Type B pancreatic cell (in vitro differentiated cells): Measurements from ENCODE around the gene RPL22L1. TPM values are rescaled to one million over a fixed set of nuclear protein-coding genes. Genes with fewer than 3 reads are reported as not detected.
A peak's percentile ranks its signal among the peaks of the same experiment; 100 is the strongest.

ENCODE experiments used
- DNase-seq: peaks from one replicate; pipeline ENCODE4 v3.0.0; 2021; ENCODE audit warnings: mixed read lengths; ENCODE audit not compliant: unreplicated experiment; ENCODE audit errors: extremely low spot score
- H3K27ac Mint-ChIP-seq: 2 replicates; pipeline ENCODE4 v1.8.0; 2021; ENCODE audit warnings: mild to moderate bottlenecking, mixed read lengths
- H3K27me3 Mint-ChIP-seq: 2 replicates; pipeline ENCODE4 v1.8.0; 2021; ENCODE audit warnings: mixed read lengths
- H3K36me3 Mint-ChIP-seq: 2 replicates; pipeline ENCODE4 v1.8.0; 2021; ENCODE audit warnings: mixed read lengths
- H3K4me1 Mint-ChIP-seq: one replicate; pipeline ENCODE4 v1.8.0; 2021; ENCODE audit warnings: mixed read lengths; ENCODE audit not compliant: unreplicated experiment
- H3K4me3 Mint-ChIP-seq: 2 replicates; pipeline ENCODE4 v1.8.0; 2021; ENCODE audit warnings: mild to moderate bottlenecking, mixed read lengths
- H3K9me3 Mint-ChIP-seq: 2 replicates; pipeline ENCODE4 v1.8.0; 2021; ENCODE audit warnings: mixed read lengths
- CTCF ChIP-seq: fragments of 200-600 bp; sonication (generic); conservative IDR thresholded peaks from 2 replicates; pipeline ENCODE4 v1.5.0; 2021; ENCODE audit warnings: antibody characterized with exemption, mild to moderate bottlenecking
- total RNA-seq: library from RNA; stranded (reverse); gene quantifications from 2 replicates; pipeline ENCODE4 v1.2.1, GENCODE V29; 2021; ENCODE audit warnings: low replicate concordance

Gene RPL22L1
- total RNA-seq, 1 donor from 2014 or later = 78.3 TPM

- peaks cover 31% of the 10 kb centered on the region for H3K36me3 Mint-ChIP-seq
- no peak for TF ChIP-seq CTCF
- no peak for DNase-seq
- no peaks in the 10 kb centered on the region for H3K27me3 Mint-ChIP-seq
- H3K27ac Mint-ChIP-seq = peak overlapping the region; percentile 99
- peaks cover 6% of the 10 kb centered on the region for H3K9me3 Mint-ChIP-seq
- H3K4me3 Mint-ChIP-seq = peak overlapping the region; percentile 98
- peaks cover 22% of the 10 kb centered on the region for H3K4me1 Mint-ChIP-seq
Measured at GRCh38 chr3:170868577-170869238, 1.3 kb downstream of the RPL22L1 start.

DNA sequence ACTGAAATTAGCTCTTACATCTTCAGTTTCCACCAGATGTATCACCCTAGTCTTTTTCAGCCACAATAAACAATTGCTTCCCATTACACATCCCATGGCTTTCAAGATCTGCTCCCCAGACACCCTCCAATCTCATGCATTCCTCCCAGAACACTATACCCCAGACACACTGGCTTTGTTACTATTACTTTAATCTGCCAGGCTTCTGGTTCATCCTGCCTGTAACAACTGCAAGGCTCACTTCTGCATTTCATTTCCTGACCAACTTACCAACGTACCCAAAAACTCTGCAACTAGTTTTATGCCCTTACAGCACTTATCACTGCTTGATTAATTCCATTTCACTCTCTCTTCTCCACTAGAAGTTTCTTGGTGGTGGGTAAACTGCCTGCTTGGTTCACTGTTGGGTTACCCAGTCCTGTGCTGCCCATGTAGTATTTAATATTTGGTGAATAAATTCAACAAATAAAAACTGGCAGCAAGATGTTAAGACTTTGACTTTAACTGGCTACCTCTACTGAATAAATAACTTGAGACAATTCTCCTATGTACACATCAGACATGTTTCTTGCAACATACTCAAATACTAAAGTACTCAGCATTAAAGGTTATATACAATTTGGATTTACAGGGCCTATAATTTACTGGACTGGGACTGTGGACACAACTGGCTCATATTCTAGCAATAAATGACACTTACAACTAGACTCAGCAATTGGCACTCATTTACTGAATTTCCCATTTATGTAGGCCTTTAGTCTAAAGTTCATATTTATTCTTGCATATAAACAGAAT lies 2.7 kb downstream of the RPL22L1 start:
- Mint-ChIP-seq H3K4me1 (peaks cover 22% of the 10 kb centered on the region), H3K9me3 (peaks cover 6% of the 10 kb centered on the region), H3K36me3 (peaks cover 31% of the 10 kb centered on the region), H3K27ac (peak overlapping the region; percentile 8), H3K4me3 (peak overlapping the region; percentile 43), H3K27me3 (no peaks in the 10 kb centered on the region)
- DNase-seq = no peak
- TF ChIP-seq CTCF = no peak

- Mint-ChIP-seq H3K36me3 (peaks cover 31% of the 10 kb centered on the region), H3K4me3 (no peak overlapping the region), H3K9me3 (peaks cover 6% of the 10 kb centered on the region), H3K4me1 (peaks cover 22% of the 10 kb centered on the region), H3K27me3 (no peaks in the 10 kb centered on the region), H3K27ac (no peak overlapping the region)
- DNase-seq = no peak
- TF ChIP-seq CTCF = no peak
Measured at GRCh38 chr3:170866499-170866898, 3.5 kb downstream of the RPL22L1 start.

- Mint-ChIP-seq H3K4me1 (peaks cover 17% of the 10 kb centered on the region), H3K9me3 (peaks cover 6% of the 10 kb centered on the region), H3K36me3 (peaks cover 31% of the 10 kb centered on the region), H3K27me3 (no peaks in the 10 kb centered on the region), H3K4me3 (no peak overlapping the region), H3K27ac (no peak overlapping the region)
- no peak for DNase-seq
- TF ChIP-seq CTCF = no peak
Measured at GRCh38 chr3:170865209-170866094, 4.5 kb downstream of the RPL22L1 start.

- Mint-ChIP-seq H3K9me3 (peaks cover 6% of the 10 kb centered on the region), H3K27ac (no peak overlapping the region), H3K4me3 (no peak overlapping the region), H3K27me3 (no peaks in the 10 kb centered on the region), H3K36me3 (peaks cover 28% of the 10 kb centered on the region), H3K4me1 (peaks cover 9% of the 10 kb centered on the region)
- no peak for TF ChIP-seq CTCF
- DNase-seq = no peak
Measured at GRCh38 chr3:170864525-170865208, 5.3 kb downstream of the RPL22L1 start.
